Activated CD8-positive, alpha-beta memory T cell treated with anti-CD3 and anti-CD28 coated beads, Interleukin-2, amount 50 U/mL, for 1 hour (primary cell): ENCODE data around the gene PIGX.
"Not testable (repeated sequence)": the region's sequence is repeated elsewhere in the genome, so short reads cannot be mapped to it uniquely, and the experiment has no call there.

Source experiments
- DNase-seq: peaks from one replicate; pipeline ENCODE4 v3.0.0-alpha.2; 2020; ENCODE audit errors: extremely low read depth

Gene PIGX

GRCh38 chr3:196706327-196706726 is 5.8 kb upstream of the PIGX start:
- DNase-seq = no peak

- DNase-seq = no peak
Observed at GRCh38 chr3:196706731-196707130, 5.4 kb upstream of the PIGX start.

GRCh38 chr3:196707566-196707965 is 4.6 kb upstream of the PIGX start:
- no peak for DNase-seq

GRCh38 chr3:196708467-196708866 is 3.7 kb upstream of the PIGX start:
- no peak for DNase-seq

- DNase-seq = peak; percentile 21
Observed at GRCh38 chr3:196712514-196713413, 587 bp downstream of the PIGX start.

- not testable (repeated sequence) for DNase-seq
Observed at GRCh38 chr3:196717162-196717561, 5.0 kb downstream of the PIGX start.

- DNase-seq = no peak
Observed at GRCh38 chr3:196721097-196721496, 8.9 kb downstream of the PIGX start.

GRCh38 chr3:196726788-196727675 is 14.9 kb downstream of the PIGX start:
- no peak for DNase-seq

- no peak for DNase-seq
Observed at GRCh38 chr3:196735751-196736150, 23.6 kb downstream of the PIGX start.

- no peak for DNase-seq
Observed at GRCh38 chr3:196736670-196737374, 24.6 kb downstream of the PIGX start.

- DNase-seq = no peak
Observed at GRCh38 chr3:196737655-196738054, 25.5 kb downstream of the PIGX start.

GRCh38 chr3:196739671-196740480 is 27.7 kb downstream of the PIGX start, which contains the start of gene PAK2:
Gene PAK2 (plus strand): TSS chr3:196739857. CDS start chr3:196782647, 42,790 bp downstream.
- DNase-seq = peak; percentile 65

GRCh38 chr3:196740481-196741248 is 28.5 kb downstream of the PIGX start:
- peak; percentile 21 for DNase-seq

GRCh38 chr3:196741249-196741889 is 29.2 kb downstream of the PIGX start:
- no peak for DNase-seq

- not testable (repeated sequence) for DNase-seq
Observed at GRCh38 chr3:196743569-196743968, 31.4 kb downstream of the PIGX start.

GRCh38 chr3:196749125-196749524 is 36.9 kb downstream of the PIGX start:
- no peak for DNase-seq

GRCh38 chr3:196753201-196753600 is 41.0 kb downstream of the PIGX start:
- DNase-seq = no peak

- no peak for DNase-seq
Observed at GRCh38 chr3:196754091-196754981, 42.2 kb downstream of the PIGX start.

- DNase-seq = no peak
Observed at GRCh38 chr3:196756732-196757131, 44.6 kb downstream of the PIGX start.
